ENCODE measurements around the gene NOD1.

The NOD1 gene

DNA sequence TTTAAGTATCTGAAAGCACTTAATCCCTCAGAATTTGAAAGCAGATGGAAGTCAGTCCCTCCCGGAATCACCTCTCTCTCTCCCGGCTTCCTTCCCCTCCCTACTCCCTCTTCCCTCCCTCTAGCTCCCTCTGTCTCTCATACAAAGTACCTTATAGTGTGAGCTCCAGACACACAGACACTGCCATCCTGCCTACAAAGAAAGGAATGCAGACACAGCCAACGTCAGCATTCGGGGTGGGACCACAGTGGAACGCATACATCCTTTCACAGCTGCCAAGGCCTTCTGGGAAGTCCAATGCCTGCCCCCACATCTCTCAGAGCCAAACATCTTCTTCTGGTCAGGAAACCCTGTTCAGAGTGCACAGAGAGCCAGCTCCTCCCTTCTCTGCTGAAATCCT lies 9.3 kb downstream of the NOD1 start:
- H3K4me3 ChIP-seq (ENCODE audit: low read depth, low read length), result peak overlapping the region; percentile 4
- TF ChIP-seq, protein P1, sequence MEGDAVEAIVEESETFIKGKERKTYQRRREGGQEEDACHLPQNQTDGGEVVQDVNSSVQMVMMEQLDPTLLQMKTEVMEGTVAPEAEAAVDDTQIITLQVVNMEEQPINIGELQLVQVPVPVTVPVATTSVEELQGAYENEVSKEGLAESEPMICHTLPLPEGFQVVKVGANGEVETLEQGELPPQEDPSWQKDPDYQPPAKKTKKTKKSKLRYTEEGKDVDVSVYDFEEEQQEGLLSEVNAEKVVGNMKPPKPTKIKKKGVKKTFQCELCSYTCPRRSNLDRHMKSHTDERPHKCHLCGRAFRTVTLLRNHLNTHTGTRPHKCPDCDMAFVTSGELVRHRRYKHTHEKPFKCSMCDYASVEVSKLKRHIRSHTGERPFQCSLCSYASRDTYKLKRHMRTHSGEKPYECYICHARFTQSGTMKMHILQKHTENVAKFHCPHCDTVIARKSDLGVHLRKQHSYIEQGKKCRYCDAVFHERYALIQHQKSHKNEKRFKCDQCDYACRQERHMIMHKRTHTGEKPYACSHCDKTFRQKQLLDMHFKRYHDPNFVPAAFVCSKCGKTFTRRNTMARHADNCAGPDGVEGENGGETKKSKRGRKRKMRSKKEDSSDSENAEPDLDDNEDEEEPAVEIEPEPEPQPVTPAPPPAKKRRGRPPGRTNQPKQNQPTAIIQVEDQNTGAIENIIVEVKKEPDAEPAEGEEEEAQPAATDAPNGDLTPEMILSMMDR (conservative IDR thresholded peaks at IDR 0.05; ENCODE audit: low read depth, low read length), result peak; percentile 74
- peak; percentile 99 for DNase-seq (ENCODE audit: low read depth)

GRCh38 chr7:30468791-30469190 lies 9.8 kb downstream of the NOD1 start:
- no peak overlapping the region for H3K4me3 ChIP-seq (ENCODE audit: low read depth, low read length)
- TF ChIP-seq, protein P1 (conservative IDR thresholded peaks at IDR 0.05; ENCODE audit: low read depth, low read length), result no peak
- DNase-seq (ENCODE audit: low read depth), result peak; percentile 62

GRCh38 chr7:30468041-30468440 lies 10.5 kb downstream of the NOD1 start:
- DNase-seq (ENCODE audit: low read depth), result no peak
- TF ChIP-seq, protein P1 (conservative IDR thresholded peaks at IDR 0.05; ENCODE audit: low read depth, low read length), result no peak
- no peak overlapping the region for H3K4me3 ChIP-seq (ENCODE audit: low read depth, low read length)

- no peak for DNase-seq (ENCODE audit: low read depth)
- TF ChIP-seq, protein P1 (conservative IDR thresholded peaks at IDR 0.05; ENCODE audit: low read depth, low read length), result no peak
Measured at GRCh38 chr7:30467271-30467670, 11.3 kb downstream of the NOD1 start.

GRCh38 chr7:30466266-30466665 lies 12.3 kb downstream of the NOD1 start:
- TF ChIP-seq, protein P1 (conservative IDR thresholded peaks at IDR 0.05; ENCODE audit: low read depth, low read length), result no peak
- H3K4me3 ChIP-seq (ENCODE audit: low read depth, low read length), result no peak overlapping the region
- DNase-seq (ENCODE audit: low read depth), result no peak

More at GRCh38 chr7:30467271-30467670, 11.3 kb downstream of the NOD1 start:
- H3K4me3 ChIP-seq (ENCODE audit: low read depth, low read length), result no peak overlapping the region

GRCh38 chr7:30465811-30466180 lies 12.8 kb downstream of the NOD1 start:
- DNase-seq (ENCODE audit: low read depth), result no peak
- TF ChIP-seq, protein P1 (conservative IDR thresholded peaks at IDR 0.05; ENCODE audit: low read depth, low read length), result no peak
- H3K4me3 ChIP-seq (ENCODE audit: low read depth, low read length), result no peak overlapping the region

DNA sequence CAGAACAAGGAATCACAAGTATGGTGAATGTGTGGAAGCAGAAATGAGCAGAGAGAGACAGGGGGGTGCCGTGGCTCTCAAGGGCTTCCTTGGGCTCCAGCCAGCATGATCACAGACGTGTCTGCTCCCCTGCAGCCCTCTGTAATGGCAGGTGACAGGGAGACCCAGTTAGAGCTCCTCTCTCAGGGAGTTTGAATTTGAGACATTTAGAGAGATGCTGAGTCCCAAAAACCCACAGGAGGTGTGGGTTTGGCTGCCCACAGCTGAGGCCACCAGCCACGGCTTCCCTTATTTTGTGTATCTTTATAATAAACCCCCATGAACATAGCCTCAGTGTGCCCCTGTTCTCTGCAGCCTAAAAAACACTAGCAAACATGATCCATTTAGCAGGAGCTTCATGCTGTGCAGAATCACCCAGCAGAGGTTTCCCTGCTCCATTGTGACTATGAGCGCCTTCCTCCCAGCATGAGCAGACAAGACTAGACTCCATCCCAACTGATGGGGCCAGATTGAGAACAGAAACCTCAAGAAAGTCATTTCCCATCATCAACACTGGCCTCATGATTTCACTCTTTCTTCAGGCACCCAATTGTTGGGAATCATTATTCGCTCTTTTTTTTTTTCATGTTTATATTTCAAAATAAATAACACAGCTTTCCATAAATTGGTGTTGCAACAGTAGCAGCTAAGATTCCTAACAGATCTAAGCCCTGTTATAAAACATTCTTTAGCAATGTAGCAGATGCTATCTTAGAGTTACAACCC lies 13.4 kb downstream of the NOD1 start:
- TF ChIP-seq, protein P1 (conservative IDR thresholded peaks at IDR 0.05; ENCODE audit: low read depth, low read length), result no peak
- DNase-seq (ENCODE audit: low read depth), result peak; percentile 62
- no peak overlapping the region for H3K4me3 ChIP-seq (ENCODE audit: low read depth, low read length)
